HPDE6-E6E7 (cell line): ENCODE measurements around the gene IGF1R.
"Not testable (repeated sequence)": the region's sequence is repeated elsewhere in the genome, so short reads cannot be mapped to it uniquely, and the experiment has no call there.

Source experiments
- DNase-seq: peaks from one replicate; pipeline ENCODE4 v3.0.0; 2011; ENCODE audit warnings: missing footprints; ENCODE audit errors: extremely low spot score

IGF1R gene

DNA sequence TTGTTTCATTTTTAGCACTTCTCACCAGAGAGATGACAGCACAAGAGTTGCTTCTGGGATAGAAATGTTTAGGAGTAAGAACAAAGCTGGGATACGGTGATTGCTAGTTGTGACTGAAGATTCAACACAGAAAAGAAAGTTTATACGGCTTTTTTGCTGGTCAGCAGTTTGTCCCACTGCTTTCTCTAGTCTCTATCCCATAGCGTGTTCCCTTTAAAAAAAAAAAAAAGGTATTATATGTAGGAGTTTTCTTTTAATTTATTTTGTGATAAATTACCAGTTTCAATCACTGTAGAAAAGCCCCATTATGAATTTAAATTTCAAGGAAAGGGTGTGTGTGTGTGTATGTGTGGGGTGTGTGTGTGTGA lies 311.3 kb downstream of the IGF1R start:
- DNase-seq = no peak

DNA sequence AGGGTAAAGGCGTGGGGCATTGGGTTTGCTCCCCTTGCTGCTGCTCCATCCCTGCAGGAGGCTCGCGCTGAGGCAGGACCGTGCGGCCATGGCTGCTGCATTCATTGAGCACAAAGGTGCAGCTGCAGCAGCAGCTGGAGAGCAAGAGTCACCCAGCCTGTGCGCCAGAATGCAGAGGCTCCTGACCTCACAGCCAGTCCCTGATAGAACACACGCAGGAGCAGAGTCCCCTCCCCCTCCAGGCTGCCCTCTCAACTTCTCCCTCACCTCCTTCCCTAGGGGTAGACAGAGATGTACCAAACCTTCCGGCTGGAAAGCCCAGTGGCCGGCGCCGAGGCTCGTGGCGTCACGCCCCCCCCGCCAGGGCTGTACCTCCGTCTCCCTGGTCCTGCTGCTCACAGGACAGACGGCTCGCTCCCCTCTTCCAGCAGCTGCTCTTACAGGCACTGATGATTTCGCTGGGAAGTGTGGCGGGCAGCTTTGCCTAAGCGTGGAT lies 312.3 kb downstream of the IGF1R start:
- DNase-seq = no peak

DNA sequence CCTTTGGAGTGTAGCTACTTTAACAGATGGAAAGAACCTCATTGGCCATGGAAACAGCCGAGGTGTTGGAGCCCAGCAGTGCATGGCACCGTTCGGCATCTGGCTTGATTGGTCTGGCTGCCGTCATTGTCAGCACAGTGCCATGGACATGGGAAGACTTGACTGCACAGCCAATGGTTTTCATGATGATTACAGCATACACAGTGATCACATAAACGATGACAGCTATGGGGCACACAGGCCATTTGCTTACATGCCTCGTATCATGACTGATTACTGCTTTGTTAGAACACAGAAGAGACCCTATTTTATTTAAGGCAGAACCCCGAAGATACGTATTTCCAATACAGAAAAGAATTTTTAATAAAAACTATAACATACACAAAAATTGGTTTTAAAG lies 315.1 kb downstream of the IGF1R start:
- DNase-seq = no peak

DNA sequence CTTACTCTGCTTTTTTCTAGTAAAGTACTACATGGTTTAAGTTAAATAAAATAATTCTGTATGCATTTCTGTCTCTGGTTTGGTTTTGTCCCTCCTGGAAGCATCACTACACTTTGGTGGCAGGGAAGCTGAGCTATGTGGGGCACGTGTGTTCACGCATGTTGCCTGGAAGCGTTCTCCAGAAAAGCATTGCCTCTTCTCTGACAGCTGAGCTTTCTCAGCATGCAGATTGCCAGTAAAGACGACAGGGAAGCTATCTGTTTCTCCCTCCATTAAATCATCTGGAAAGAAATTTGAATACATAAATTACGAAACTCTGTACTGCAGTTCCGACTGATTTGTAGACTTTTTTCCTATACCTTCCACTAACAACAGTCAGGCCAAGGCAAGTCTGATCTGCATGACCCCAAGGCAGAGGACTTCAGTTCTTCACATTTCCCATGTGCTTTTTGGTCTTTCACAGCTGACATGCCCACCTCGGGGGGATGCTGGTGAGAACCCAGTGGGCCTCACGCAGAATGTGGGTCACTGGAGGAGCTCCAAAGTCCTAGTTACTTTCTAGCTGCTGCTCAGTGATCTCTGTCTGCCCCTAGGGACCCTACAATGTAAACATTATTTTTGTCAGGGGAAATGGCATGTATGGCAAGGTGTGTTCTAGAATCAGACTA lies 316.3 kb downstream of the IGF1R start:
- DNase-seq = no peak

DNA sequence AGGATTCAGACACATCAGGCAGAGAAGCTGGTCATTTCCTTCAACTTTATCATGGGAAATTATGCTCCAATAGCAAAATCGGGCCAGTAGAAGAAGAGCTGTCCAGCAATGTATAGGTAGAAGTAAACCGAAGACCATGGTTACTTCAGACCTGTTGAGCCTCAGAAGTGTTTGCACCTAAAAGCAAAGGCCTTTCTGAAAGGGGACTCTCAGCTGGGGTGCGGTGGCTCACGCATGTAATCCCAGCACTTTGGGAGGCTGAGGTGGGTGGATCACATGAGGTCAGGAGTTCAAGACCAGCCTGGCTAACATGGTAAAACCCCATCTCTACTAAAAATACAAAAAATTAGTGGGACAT lies 316.8 kb downstream of the IGF1R start:
- DNase-seq = not testable (repeated sequence)

DNA sequence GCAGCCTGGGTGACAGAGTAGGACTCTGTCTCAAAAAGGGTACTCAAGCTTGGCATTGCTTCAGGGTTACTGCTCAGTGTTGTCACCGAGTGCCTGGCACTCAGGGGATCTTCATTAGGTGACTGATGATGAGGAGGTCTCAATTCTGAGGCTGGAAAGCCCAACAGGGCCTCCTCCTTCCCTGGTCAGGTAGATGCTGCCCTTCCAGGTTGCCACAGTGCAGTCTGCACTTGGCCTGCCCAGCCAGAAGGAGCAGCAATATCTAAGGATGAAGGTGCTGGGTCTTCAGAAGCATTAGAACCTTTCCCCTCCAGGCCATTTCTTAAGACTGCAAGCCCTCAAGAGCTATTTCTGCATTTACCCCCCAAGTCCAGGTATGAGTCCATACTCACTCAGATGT lies 317.3 kb downstream of the IGF1R start:
- DNase-seq = no peak

DNA sequence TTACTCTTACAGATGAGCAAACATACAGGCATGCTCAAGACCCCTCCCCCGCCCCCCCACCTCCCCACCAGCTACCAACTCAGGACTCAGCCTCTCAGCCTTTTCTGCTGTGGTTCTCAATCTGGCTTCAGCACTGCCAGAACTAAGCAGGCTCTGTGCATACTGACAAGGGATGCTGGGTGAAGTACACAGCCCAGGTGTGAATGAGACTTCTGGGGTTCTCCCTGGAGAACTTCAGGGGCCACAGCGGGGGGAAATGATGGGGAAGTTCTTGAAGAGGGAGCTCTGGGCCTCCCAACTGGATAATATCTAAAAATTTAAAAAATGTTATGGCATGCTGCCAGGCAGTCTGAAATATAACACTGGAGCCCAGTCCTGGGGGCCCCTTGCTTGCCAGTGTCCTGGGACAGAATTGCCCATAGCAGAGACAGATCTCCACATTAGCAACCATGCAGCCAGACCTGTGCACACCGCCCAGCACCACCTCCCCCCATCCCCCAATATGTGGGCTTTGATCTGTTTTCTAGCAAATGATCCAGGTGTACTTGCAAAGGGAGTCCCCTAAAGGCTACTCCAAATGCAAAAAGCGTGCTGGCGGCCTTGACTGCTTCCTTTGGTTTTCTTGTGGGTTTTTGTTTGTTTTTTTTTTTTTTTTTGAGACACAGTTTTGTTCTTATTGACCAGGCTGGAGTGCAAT lies 317.9 kb downstream of the IGF1R start:
- DNase-seq = no peak

DNA sequence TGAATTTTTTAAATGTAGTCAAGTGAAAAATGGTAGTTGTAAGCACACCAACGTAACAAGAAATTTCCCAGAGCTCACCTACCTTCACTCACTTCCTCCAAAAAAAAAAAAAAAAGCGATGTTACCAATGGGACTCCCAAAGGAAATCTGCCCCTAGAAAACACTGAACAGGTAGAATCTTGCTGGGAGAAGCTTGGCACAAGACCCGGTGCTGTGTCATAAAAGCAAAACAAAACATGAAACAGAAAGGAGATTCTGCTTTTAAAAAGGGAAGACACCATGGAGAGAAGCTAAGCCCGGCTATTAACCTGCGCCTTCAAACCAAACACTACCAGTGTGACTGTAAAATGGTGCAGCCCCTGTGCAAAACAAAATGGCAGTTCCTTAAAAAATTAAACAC lies 318.8 kb downstream of the IGF1R start:
- no peak for DNase-seq

DNA sequence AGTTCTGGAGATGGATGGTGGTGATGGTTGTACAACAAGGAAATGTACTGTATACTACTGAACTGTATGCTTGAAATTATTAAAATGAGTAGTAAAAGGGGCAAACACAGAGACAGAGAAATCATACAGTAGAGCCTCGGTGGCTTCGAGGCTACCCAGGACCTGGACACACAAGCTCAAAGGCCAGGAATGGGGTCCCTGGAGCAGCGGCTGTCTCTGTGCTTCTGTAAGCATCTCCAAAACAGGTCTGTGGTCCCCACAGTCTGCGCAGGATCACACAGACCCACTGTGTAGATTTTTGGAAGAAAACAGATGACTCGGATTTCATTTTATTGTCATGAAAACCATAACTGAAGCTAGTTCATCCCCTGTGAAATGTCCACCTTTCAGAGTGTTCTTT lies 319.6 kb downstream of the IGF1R start:
- no peak for DNase-seq

DNA sequence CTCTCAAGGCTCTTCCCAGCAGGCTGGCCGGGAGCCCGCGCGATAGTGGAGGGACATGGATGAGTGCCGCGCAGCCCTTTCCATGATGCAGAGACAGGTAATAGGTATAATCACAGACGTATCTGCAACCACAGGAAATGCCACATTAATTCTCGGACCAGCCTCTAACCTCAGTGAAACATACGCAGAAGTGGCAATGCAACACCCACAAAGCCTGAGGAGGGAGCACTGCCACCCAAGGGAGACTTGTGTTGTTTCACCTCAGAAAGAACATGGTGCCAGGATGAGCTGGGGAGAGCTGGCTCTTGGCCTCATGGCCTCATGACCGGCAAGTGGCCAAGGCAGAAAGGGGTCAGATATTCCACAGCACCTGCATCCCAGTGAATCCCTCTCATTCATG lies 320.2 kb downstream of the IGF1R start:
- no peak for DNase-seq

DNA sequence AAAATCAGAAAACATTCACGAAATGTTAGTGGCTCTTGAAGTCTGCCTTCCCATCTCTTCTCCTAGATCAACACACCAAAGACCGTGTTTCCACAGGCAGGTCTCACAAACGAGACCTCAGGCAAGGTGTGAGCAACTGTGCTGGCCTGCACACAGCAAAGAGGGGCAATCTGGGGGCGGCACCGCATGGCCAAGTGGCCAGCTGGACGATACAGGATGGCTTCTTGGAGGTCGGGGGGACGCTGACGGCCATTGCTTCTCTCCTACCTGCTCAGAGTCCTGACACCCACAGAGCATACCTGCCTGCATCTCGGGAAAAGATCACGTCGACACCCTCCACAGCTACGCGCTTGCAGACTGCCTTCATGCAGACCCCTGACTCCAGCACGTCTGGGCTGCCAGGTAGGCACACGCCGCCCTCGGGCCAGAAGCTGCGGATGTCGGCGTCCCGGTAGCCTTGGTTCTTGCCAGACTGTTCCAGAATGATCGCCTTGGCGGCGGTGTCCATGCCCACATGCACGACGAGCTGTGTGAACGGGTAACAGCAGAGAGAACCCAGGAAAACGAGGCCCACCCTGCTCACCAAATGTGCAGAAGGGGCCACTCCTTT lies 320.9 kb downstream of the IGF1R start:
- no peak for DNase-seq

DNA sequence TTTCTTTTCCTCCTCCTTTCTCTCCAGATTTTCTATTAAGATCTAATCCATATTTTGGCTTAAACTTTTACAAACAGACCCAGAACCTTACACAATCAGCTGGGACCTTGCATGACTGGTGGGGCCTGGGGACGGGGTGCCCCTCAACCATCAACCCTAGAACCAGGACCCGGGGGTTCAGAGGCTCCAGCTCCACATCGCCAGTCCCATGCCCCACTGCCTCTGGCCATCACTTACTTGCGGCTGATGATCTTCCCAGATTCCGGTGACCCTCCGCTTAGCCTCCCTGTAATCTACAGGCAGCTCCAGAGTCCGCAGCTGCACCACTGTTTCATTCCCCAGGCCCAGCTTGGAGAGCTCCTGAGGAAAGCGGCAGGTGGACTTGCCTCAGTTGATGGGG lies 322.5 kb downstream of the IGF1R start:
- DNase-seq = no peak

DNA sequence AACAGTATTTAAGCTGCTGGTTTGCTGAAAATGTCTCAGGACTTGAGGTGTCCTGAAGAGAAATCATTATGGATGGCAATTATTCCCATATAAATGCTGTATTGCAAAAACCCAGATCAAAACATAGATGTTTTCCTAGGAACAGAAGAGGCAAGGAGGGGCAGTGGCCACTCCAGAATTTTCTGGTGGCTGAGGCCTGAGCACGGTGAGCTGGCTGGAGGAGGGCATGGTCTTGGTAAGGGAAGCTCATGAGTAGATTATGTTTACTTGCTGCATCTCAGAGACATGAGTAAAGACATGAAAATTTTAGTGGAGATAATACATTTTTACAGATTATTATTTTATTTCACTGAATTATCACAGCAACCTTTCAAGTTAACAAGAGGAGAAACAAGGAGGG lies 328.2 kb downstream of the IGF1R start:
- no peak for DNase-seq

DNA sequence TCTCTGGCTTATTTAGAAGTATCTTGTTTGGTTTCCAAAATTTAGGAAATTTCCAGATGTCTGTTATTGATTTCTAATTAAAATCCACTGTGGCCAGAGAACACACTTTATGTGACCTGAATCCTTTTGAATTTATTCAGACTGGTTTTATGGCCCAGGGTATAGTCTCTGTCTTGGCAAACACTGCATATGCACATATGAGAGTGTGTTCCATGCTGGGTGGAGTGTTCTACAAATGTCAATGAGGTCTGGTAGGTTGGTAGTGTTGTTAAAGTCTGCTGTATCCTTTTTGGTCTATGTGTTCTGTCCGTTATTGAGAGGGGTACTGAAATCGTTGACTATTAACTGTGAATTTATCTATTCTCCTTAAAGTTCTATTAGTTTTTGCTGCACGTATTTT lies 329.1 kb downstream of the IGF1R start:
- no peak for DNase-seq

DNA sequence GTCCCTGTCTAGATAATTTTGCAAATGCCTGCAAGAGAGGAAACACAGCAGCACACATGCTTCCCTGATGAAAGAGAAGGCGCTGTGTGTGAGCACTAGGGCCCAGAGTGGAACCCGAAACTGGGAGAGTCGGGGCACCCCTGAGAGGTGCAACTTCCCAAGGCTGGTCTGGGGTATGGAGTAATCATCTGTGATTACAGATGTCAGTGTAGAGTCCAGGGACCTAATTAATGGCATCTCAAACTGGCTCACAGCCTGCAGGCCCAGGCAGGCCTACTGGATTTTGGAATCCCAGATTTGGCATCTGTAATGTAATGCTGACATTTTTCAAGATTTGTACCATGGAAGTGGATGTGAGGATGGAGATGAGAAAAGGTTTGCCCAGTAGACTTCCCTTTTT lies 329.8 kb downstream of the IGF1R start:
- no peak for DNase-seq

DNA sequence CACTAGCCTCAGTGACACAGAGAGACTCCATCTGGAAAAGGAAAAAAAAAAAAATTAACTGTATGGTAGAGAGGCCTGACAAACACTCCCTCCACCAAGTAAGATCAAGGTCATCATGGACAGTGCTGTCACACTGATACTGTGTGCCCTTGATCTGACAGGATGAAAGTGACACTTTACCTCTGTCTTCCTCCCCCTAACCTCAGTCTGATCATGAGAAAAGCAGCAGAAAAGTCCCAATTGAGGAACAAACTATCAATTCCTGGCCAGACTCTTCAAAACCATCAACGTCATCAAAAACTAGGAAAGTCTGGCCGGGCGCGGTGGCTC lies 332.5 kb downstream of the IGF1R start:
- no peak for DNase-seq

DNA sequence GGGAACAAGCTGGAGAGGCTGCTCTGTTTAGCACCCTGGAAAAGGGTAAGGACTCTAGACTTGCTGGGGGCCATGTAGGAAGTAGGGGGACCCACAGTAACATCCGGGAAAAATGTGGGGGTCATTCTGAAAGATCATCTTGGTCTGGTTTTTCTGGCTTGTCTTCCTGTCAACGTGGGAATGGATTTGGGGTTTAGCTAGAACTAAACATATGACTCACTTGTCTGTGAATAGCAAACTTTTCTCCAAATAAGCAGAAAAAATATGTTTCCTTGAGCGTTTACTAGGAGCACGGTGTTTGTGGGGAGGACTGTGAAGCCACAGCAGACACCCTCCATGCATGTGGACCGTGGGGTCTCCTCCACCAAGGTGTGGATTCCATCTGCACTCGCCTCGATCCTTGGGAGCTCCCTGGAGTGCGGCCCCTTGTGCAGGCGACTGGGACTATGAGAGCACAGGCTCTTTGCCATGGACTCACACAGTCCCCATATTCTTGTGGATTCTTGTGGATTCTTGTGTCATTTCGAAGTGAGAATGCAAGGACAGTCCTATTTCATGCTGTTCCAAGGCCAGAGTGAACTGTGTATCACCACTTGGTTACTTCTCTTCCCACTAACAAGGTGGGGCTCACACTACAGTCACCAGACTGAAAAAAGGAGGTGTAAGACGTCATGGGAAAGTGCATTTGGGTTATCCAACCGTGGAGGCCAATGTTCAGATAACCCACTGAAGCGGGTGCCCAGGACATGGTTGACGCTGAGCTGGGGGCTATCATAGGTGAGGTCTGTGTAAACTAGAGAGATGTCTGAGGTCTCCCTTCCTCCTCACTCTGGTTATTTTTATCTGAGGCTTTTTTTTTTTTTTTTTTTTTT lies 333.7 kb downstream of the IGF1R start:
- no peak for DNase-seq

DNA sequence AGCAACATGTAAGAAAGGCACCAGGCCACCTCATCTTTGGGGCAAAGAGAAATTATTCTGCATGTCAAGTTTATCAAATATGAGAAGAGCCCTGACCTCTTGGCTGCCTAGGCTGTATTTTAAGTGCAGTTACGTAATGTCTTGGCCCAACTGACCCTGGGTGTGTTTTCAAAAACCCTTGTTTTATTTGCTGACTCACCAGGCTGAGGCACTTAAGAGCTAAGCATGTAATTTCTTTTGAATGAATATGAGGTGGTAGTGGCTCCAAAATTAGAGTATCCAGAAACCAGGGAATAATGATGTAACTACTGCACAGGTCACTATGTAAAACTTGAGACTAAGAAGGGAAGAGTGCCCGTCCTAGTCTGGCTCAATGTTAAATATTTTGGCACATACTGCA lies 335.0 kb downstream of the IGF1R start:
- peak; percentile 61 for DNase-seq

DNA sequence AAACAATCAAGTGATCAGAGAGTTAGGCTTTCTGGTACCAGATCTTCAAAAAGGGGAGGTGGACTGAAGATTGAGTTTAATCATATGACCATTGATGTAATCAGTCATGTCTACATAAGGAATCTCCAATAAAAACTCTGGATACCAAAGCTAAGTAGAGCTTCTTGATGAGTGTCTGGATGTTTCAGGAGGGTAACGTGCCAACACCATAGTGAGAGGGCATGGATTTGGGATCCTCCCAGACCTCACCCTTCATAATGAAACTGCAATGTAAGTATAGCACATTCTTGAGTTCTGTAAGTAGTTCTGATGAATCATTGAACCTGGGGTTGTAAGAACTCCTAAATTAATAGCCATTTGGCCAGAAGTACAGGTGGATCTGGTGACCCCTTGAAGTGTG lies 337.9 kb downstream of the IGF1R start:
- no peak for DNase-seq

DNA sequence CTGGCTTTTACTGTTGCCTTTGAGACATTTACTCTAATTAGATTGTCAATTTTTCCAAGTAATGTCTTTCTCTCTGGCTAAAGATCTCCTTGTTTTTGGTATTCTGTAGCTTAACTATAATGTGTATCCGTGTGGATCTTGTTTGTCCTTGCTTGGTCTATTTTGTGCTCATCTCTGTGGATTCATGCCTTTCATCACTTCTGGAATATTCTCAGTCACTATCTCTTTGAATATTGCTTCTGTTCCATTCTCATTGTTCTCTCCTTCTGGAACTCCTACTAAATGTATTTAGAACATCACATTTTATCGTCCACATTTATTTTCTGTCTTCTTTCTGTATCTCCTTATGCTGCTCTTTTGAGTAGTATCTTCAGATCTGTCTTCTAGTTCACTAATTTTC lies 346.6 kb downstream of the IGF1R start:
- DNase-seq = no peak

DNA sequence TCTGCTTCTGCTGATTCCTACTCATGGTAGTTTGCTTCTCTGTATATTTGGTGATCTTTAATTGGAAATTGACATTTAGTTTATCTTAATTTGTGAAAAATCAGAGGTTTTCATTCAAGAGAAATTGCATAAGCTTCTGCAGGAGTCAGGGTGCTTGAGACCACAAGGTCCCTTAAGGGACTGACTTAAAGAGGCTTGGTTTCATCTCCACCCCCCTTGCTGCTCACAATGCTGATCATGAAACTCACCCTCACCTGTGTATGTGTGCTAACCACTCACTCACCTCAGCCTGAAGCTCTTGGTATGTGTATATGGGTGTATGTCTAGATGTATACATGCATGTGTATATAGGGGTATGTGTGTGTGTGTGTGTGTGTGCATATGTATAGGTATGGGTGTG lies 347.8 kb downstream of the IGF1R start:
- DNase-seq = no peak

DNA sequence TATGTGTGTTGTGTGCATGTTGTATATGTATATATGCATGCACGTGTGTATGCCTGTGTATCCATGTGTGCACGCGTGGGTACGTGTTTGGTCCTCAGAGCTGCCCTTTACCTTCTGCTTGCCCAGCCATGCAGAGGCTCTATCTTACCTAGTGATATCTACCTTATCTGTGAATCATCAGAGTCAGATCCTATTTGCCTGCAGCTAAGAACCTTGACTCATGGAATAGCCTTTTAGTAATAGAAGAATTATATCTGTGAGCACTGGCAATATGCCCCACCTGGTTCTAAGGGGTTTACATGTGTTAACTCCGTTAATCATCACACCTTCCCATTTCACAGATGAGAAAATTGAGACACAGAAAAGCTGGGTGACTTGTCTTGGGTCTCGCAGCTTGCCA lies 348.3 kb downstream of the IGF1R start:
- peak; percentile 27 for DNase-seq

DNA sequence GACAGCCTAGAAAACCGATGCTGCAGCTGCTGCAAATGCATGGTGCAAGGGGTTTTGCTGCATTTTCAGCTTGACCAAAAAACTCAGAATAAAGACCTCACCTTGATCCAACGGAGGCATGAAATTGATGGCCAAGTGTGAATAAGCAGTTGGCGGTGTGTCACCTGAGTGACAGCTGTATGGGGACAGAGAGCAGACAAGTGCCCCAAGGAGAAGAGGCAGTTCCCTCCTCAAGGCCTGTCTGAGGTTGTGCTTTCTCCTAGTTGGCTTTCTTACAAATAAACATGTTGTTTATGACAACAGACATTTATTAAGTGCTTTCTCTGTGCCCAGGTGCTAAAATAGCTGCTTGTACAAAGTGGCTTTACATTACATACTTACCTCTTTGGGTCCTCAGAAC lies 349.0 kb downstream of the IGF1R start:
- no peak for DNase-seq
